Measurements from ENCODE around the gene THAP4.

- TF ChIP-seq POLR2AphosphoS5 (IDR thresholded peaks at IDR 0.05; ENCODE audit: low read depth, low read length) (no peak), REST (IDR thresholded peaks at IDR 0.05; ENCODE audit: insufficient read depth in 1 of 2, low read depth in 2 of 2, low read length in 2 of 2) (no peak), SIN3A (IDR thresholded peaks at IDR 0.05; ENCODE audit: borderline replicate concordance, insufficient read depth, low read length) (no peak), TAF1 (IDR thresholded peaks at IDR 0.05; ENCODE audit: borderline replicate concordance, insufficient read depth, low read length) (no peak)
Observed at GRCh38 chr2:241577413-241578122, 59.4 kb downstream of the THAP4 start.
